NCI-H146 (cell line): ENCODE measurements around the gene PLB1.
"Not testable (repeated sequence)": the region's sequence is repeated elsewhere in the genome, so short reads cannot be mapped to it uniquely, and the experiment has no call there.

Experiments
- DNase-seq: peaks from one replicate; lab custom pipeline; 2025; lab: John Stamatoyannopoulos, UW

The PLB1 gene

GRCh38 chr2:28533044-28533680 is 37.3 kb downstream of the PLB1 start:
- no peak for DNase-seq

- no peak for DNase-seq
Observed at GRCh38 chr2:28534817-28535216, 39.0 kb downstream of the PLB1 start.

- no peak for DNase-seq
Observed at GRCh38 chr2:28538134-28538533, 42.3 kb downstream of the PLB1 start.

- no peak for DNase-seq
Observed at GRCh38 chr2:28538652-28539051, 42.8 kb downstream of the PLB1 start.

GRCh38 chr2:28539118-28539541 is 43.3 kb downstream of the PLB1 start:
- DNase-seq = no peak

- no peak for DNase-seq
Observed at GRCh38 chr2:28543316-28544035, 47.6 kb downstream of the PLB1 start.

- no peak for DNase-seq
Observed at GRCh38 chr2:28544036-28544346, 48.1 kb downstream of the PLB1 start.

GRCh38 chr2:28544405-28544921 is 48.6 kb downstream of the PLB1 start:
- DNase-seq = peak; percentile 74

GRCh38 chr2:28544922-28545589 is 49.2 kb downstream of the PLB1 start:
- no peak for DNase-seq

- no peak for DNase-seq
Observed at GRCh38 chr2:28545590-28546200, 49.8 kb downstream of the PLB1 start.

- DNase-seq = no peak
Observed at GRCh38 chr2:28546242-28546641, 50.4 kb downstream of the PLB1 start.

GRCh38 chr2:28547223-28547860 is 51.5 kb downstream of the PLB1 start:
- DNase-seq = no peak

GRCh38 chr2:28547906-28548600 is 52.2 kb downstream of the PLB1 start:
- no peak for DNase-seq

- not testable (repeated sequence) for DNase-seq
Observed at GRCh38 chr2:28550345-28550744, 54.5 kb downstream of the PLB1 start.

GRCh38 chr2:28552045-28552823 is 56.4 kb downstream of the PLB1 start:
- no peak for DNase-seq

GRCh38 chr2:28556303-28556702 is 60.4 kb downstream of the PLB1 start:
- DNase-seq = no peak

GRCh38 chr2:28557389-28558131 is 61.7 kb downstream of the PLB1 start:
- no peak for DNase-seq

- DNase-seq = peak; percentile 55
Observed at GRCh38 chr2:28558158-28558820, 62.4 kb downstream of the PLB1 start.

GRCh38 chr2:28558918-28559317 is 63.1 kb downstream of the PLB1 start:
- no peak for DNase-seq

GRCh38 chr2:28563869-28564268 is 68.0 kb downstream of the PLB1 start:
- DNase-seq = no peak
